HK-2 (cell line): ENCODE data around the gene GSTA5.
"Not testable (repeated sequence)": the region's sequence is repeated elsewhere in the genome, so short reads cannot be mapped to it uniquely, and the experiment has no call there.

ENCODE experiments used
- DNase-seq: peaks from one replicate; pipeline ENCODE4 v3.0.0-alpha.2; 2018; ENCODE audit not compliant: unreplicated experiment

GSTA5 gene

GRCh38 chr6:52834481-52834880, 6.1 kb downstream of the GSTA5 start:
- DNase-seq = no peak

- not testable (repeated sequence) for DNase-seq
Measured at GRCh38 chr6:52830869-52831268, 9.7 kb downstream of the GSTA5 start.

DNA sequence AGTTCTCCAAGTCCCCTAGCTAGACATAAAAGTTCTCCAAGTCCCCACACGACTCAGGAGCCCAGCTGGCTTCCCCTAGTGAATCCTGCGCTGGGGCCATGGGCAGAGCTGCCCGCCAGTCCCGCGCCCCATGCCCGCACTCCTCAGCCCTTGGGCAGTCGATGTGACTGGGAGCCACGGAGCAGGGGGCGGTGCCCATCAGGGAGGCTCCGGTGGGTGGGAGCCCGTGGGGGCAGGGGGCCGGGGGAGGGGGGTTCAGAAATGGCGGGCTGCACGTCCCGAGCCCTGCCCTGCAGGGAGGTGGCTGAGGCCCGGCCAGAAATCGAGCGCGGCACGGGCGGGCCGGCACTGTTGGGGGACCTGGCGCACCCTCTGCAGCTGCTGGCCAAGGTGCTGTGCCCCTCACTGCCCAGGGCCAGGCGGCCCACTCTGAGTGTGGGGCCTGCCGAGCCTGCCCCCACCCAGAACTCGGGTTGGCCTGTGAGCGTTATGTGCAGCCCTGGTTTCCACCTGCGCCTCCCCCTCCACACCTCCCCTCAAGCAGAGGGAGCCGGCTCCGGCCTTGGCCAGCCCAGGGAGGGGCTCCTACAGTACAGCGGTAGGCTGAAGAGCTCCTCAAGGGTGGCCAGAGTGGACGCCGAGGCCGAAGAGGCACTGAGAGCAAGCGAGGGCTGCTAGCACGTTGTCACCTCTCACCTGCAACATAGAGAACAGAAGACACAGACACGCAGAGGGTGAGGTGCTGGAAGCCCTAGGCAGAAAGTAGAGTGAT, 11.4 kb downstream of the GSTA5 start:
- no peak for DNase-seq

GRCh38 chr6:52828621-52829020, 12.0 kb downstream of the GSTA5 start:
- DNase-seq = not testable (repeated sequence)

DNA sequence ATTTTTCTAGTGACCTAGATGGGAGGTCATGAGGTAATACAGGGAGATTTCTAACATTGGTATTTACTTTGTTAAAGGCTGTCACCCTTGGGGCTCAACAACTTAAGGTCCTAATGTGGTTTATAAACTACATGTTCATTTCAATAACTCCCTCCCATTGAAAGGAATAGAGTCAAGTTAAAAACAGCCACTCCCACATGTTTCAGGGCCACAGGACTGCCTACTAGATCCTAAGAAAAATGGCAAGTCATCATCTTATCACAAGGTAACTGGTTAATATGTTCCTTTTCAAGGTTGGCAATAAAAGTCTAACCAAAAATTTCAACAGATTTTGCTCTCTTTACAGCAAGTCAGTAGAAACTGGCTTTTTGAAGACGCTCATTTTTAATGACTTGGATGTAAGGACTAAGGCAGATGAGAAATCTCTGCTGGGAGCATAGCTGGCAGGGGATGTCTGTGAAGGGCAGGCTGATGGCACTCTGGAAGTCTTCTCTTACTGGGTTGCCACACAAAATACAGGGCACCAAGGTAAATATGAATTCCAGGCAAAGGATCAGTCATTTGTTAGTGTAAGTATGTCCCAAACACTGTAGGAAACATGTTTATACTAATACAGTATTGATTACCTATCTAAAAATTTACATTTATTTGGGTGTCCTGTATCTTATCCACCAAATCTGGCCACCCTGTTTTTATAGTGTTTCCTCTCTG, 13.4 kb downstream of the GSTA5 start:
- DNase-seq = not testable (repeated sequence)

DNA sequence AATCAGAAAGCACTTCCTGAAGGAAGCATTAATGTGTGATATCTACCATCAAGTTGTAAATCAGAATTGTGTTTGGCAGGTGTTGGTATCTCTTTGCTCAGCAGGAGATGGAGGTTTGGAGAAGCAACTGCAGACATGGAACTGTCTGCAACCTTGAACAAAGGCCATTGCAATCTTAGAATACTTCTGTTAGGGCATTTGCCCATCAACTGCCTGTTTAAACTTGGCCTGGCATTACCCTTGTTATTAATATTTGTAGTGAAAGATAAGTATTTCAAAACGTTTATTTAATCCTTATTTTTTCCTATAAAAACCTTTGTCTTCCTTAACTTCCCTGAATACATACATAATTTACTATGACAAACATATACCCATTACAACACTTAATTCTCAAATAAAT, 14.1 kb downstream of the GSTA5 start:
- no peak for DNase-seq

GRCh38 chr6:52825900-52826459, 14.6 kb downstream of the GSTA5 start:
- not testable (repeated sequence) for DNase-seq

DNA sequence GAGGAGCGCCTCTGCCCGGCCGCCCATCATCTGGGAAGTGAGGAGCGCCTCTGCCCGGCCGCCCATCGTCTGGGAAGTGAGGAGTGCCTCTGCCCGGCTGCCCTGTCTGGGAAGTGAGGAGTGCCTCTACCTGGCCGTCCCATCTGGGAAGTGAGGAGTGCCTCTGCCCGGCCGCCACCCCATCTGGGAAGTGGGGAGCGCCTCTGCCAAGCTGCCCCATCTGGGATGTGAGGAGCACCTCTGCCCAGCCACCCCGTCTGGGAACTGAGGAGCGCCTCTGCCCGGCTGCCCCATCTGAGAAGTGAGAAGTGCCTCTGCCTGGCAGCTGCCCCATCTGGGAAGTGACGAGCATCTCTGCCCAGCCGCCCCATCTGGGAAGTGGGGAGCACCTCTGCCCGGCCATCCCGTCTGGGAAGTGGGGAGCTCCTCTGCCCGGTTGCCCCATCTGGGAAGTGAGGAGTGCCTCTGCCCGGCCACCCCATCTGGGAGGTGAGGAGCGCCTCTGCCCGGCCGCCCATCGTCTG, 15.3 kb downstream of the GSTA5 start:
- not testable (repeated sequence) for DNase-seq

DNA sequence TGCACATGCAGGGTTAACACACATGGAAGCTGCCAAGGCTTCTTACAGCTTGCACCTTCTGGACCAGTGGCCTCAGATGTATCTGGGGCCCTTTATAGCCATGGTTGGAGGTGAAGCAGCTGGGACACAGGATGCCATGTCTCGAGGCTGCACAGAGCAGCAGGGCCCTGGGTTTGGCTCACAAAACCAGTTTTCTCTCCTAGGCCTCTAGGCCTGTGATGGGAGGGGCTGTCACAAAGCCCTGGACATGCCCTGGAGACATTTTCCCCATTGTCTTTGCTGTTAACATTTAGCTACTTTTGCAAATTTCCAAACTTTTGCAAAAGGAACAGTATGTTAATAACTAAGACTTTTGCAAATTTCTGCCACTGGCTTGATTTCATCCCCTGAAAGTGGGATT, 18.8 kb downstream of the GSTA5 start:
- DNase-seq = no peak

DNA sequence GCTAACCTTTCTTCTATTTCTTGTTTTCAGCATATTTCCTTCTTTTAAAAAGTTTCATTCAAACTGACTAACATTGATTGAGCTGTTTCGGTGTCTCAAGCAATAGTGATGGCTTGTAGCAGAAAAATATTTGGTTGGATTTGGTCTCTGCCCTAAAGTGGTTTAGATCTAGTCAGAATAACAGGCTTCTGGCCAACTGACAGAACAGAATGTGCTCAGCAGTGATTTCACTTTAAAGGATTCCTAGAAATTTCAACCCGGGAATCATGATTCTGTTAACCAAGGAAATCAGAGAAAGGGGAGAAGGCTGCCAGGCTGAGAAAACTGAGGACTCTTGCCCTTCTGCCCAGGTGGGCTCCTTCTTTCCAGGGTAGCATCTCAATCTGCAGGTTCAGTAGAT, 20.4 kb downstream of the GSTA5 start:
- DNase-seq = no peak

DNA sequence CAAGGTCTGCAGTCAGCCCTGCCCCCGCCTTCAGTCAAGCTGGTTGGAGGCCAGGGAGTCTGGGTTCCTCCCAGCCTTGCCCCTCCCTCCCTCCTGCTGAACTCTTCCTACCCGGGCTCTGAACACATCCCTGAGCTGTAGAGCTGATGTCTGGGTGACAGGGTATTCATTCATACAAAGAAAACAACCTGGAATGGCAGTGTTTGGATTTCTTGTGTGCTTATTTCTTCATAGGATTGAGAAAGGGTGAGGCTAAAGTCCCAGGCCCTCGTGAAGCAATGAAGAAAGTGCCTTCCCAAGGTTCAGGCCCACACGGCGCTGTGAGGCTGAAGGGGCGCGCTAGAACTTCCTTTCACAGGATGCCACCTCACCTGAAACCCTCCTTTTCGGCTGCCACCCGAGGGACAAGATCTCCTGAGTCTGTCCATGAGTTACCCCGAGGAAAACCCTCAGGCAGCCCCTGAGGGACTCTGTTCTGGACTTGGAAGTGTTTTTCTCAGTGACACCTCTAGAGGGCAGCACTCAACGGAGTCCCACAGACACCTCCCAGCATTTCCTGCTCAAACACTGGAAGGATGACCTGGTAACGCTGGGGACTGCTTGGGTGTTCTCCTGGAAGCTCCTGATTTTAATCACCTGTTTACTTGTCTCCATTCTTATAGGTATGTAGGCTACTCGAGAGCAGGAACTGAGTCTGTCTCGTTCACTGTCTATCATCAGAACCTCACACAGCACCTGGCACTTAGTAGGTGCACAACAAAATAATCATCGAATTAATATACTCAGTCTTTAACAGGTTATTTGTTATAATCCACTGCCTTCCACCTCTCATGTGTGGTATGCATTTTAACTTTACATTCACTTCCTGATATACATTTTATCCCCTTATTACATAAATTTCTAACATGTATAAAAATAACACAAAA, 25.2 kb downstream of the GSTA5 start:
- DNase-seq = peak; percentile 54

DNA sequence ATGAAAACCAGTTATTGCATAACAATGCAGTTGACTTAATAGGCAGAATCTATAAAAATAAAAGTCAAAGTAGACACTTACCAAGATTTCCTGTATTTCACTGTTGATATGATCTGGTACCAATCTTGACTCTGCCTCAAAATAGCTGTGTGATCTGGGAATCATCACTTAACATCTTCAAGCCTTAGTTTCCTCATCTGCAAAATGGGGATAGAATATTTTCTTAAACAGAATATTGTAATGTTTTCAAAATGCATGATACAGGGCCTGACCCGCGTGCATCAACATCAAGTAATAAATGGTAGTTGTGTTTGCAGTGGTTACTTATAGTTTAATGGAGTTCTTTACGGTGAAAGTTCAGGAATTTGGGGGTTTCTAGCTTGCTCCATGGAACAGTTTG, 26.1 kb downstream of the GSTA5 start:
- DNase-seq = not testable (repeated sequence)

- DNase-seq = not testable (repeated sequence)
Measured at GRCh38 chr6:52809777-52810176, 30.8 kb downstream of the GSTA5 start.

DNA sequence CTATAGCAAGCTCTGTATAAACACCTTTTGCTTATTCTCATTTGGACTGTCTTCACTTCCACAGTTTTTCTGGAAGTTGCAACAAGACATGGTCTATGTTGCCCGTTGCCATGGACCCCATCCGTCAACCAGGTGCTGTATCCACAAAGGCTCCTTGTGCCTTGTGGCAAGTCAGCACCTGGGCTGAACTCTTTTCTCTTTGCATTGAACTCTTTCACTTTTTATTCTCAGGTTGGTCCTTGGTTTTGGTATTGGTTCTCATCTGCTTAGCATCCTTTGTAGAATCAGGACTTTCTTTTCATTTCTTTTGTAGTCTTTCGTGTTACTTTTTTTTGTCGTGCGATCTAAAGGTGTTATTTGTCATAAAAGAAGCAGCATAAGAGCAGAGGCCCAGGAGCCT, 32.0 kb downstream of the GSTA5 start:
- DNase-seq = no peak

DNA sequence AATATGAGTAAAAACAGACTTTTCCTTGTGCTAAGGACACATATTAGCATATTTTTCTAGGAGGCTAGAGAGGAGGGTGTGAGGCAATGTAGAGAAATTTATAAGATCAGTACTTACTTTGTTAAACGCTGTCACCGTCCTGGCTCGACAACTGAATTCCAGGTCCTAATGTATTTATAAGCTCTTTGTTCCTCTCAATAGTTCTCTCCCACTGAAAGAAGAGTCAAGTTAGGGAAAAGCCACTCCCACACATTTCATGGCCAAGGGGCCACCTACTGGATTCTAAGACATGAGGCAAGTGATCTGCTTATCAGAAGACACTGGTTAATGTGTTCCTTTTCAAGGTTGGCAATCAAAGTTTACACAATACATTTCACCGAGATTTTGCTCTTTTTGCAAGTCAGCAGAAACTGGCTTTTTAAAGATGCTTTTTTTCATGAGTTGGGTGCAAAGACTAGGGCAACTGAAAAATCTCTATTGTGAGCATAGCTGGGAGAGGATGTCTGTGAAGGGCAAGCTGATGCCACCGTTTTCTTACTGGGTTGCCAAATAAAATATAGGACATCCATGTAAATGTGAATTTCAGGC, 36.9 kb downstream of the GSTA5 start, which contains the start of gene GSTA1:
GSTA1 (minus strand) TSS at position 149 of the 588 bp plus-strand sequence. CDS start 4,549 bp downstream, outside the sequence.
- not testable (repeated sequence) for DNase-seq

GRCh38 chr6:52802806-52803205, 37.8 kb downstream of the GSTA5 start:
- no peak for DNase-seq

DNA sequence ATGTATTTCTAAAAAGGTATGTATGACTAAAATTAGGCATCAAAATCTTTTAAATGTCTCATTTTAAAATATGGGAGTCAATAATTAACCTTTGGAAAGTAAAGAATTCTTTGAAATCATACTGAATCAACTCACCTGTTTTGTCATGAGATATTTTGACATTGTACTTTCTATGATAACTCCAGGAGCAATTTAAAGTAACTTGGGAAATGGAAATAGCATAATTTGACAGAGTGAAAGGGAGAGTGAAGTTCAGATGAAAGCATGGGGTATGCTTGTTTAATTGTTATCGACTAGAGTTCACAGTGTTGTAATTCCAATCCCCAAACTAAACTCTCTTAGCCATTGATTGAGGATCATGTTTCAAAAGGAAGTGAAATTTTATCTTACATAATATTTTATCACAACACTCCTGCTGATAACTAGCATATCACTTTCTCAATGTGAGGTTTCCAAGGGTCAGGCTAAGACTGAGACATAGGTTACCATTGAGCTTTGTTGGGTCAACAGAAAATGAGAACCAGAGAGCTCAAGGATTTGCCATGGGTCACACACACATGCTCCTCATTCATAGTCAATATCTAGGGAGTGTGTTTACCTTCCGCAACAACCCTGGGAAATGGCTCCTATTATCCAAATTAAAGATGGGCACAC, 39.3 kb downstream of the GSTA5 start:
- DNase-seq = no peak

- DNase-seq = not testable (repeated sequence)
Measured at GRCh38 chr6:52799272-52799671, 41.3 kb downstream of the GSTA5 start.

- DNase-seq = not testable (repeated sequence)
Measured at GRCh38 chr6:52794366-52794765, 46.2 kb downstream of the GSTA5 start.

- DNase-seq = no peak
Measured at GRCh38 chr6:52790861-52791260, 49.8 kb downstream of the GSTA5 start.
